ENCODE measurements around the gene TBC1D22A. TPM values are rescaled to one million over a fixed set of nuclear protein-coding genes. Genes with fewer than 3 reads are reported as not detected.

Gene TBC1D22A
- polyA plus RNA-seq, 1 donor (not counting 4 experiments of a cell fraction or from before 2014, with no cell fraction given) = 20.9 TPM

DNA sequence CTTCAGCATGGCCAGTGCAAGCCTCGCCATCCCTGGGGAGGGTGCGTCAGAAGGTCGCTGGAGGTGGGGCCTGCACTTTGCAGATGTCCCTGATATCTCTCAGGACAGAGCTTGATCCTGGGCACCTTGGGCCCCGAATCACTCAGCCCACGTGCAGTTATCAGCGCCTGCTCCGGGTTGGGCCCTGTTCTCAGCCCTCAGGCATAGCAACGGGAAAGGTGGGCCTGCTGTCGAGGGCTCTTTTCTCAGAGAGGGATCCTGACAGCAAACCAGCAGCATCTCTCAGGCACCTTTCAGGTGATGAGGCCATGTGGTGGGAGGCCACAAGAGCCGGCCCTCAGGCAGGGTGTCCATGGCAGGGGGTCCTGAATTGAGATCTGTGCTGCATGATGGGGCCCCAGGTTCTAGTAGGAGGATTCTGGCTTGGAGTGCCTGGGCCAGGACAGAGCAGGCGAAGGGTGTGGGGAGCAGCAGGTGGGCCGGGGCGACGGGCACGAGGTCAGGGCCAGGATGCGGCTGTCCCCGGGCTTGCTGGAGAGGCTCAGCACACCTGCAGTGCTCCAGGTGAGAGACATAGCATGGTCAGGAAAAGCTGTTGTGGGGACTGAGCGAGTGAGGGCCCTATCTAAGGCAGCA is 280.5 kb downstream of the TBC1D22A start:
- H3K27me3 ChIP-seq (ENCODE audit: control insufficient read depth, extremely low read depth, insufficient read depth, low read length) = no peaks in the 10 kb centered on the region
- FAIRE-seq (no peak), DNase-seq (ENCODE audit: low read depth, low spot score) (no peak)
- H3K9me1 ChIP-seq (ENCODE audit: control insufficient read depth, extremely low read depth, insufficient read depth, low read length) = no peaks in the 10 kb centered on the region
- dilution Hi-C loops (cut with MboI; ENCODE audit: extremely low pct_ligation_motif_present, low sequenced_read_pairs) = no loop called here
- TF ChIP-seq, protein P1, sequence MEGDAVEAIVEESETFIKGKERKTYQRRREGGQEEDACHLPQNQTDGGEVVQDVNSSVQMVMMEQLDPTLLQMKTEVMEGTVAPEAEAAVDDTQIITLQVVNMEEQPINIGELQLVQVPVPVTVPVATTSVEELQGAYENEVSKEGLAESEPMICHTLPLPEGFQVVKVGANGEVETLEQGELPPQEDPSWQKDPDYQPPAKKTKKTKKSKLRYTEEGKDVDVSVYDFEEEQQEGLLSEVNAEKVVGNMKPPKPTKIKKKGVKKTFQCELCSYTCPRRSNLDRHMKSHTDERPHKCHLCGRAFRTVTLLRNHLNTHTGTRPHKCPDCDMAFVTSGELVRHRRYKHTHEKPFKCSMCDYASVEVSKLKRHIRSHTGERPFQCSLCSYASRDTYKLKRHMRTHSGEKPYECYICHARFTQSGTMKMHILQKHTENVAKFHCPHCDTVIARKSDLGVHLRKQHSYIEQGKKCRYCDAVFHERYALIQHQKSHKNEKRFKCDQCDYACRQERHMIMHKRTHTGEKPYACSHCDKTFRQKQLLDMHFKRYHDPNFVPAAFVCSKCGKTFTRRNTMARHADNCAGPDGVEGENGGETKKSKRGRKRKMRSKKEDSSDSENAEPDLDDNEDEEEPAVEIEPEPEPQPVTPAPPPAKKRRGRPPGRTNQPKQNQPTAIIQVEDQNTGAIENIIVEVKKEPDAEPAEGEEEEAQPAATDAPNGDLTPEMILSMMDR (optimal IDR thresholded peaks at IDR 0.05 in 1 of 3, IDR thresholded peaks at IDR 0.05 in 1 of 3, conservative IDR thresholded peaks at IDR 0.05 in 1 of 3; ENCODE audit: extremely low read depth in 1 of 3, insufficient read depth in 2 of 3, low read length in 3 of 3) = no peak
- TF ChIP-seq EZH2 (IDR thresholded peaks at IDR 0.05; ENCODE audit: low read length) = no peak
- H3K27ac ChIP-seq (ENCODE audit: control insufficient read depth, insufficient read depth, low read length) = no peak overlapping the region
- H3K4me3 ChIP-seq (ENCODE audit: control insufficient read depth in 2 of 3, extremely low read depth in 1 of 3, insufficient read depth in 2 of 3, low read depth in 1 of 3, low read length in 3 of 3) = no peak overlapping the region
- peaks cover 0 to 4% of the 10 kb centered on the region in 2 experiments for H3K36me3 ChIP-seq (ENCODE audit: control insufficient read depth in 2 of 2, extremely low read depth in 1 of 2, insufficient read depth in 2 of 2, low read length in 2 of 2)
- no peak overlapping the region for H3K9ac ChIP-seq (ENCODE audit: control insufficient read depth, extremely low read depth, insufficient read depth, low read length)
- peaks cover 5% of the 10 kb centered on the region for H3K4me1 ChIP-seq (ENCODE audit: control insufficient read depth, extremely low read depth, insufficient read depth, low read length)
- no peaks in the 10 kb centered on the region for H3K9me3 ChIP-seq (ENCODE audit: control insufficient read depth, low read depth, low read length)
- H3K79me2 ChIP-seq (ENCODE audit: control insufficient read depth, insufficient read depth, low read length) = no peaks in the 10 kb centered on the region
- H4K20me1 ChIP-seq (ENCODE audit: control insufficient read depth, extremely low read depth, insufficient read depth, low read length) = no peaks in the 10 kb centered on the region
- no peak overlapping the region for H2AFZ ChIP-seq (ENCODE audit: control insufficient read depth, low read length)
- H3K4me2 ChIP-seq (ENCODE audit: control insufficient read depth, extremely low read depth, insufficient read depth, low read depth, low read length) = no peak overlapping the region

DNA sequence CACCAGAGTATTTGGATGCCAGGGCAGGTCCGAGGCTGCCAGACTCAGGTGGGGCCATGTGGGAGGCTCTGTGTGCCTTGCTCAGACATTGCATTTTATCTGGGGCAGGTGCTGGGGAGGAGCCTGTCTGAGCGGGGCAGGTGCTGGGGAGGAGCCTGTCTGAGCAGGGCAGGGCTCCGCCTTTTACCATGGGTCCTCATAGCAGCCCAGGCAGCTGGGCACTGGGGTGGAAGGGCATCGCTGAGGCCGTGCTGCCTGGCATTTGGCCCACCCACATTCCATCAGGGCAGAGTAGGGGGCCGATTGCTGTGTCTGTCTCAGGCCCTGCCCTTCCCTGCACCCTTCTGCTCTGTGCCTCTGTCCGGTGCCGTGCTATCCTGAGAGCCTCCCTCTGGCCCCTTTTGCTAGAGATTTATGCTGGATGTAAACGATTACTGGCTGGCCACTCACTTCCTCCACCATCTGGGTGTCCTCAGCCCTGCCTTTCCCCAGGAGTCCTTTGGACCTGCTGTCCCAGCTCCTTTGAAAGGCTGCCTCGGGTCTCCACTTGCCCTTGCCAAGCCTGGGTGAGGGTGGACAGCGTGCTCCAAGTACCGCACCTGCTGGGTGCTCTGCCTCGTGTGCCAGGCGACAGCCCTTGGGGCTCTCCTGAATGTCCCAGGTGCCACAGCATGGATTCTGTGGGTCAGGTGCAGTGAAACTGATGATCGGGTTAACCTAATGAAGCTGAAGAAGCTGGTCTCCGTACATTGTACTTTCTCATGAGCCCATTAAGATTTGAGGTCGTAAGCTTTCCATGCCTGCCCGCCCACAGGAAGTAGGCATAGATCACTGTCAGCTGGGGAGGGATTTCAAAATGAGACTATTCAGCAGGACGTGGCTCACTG is 281.6 kb downstream of the TBC1D22A start:
- Histone ChIP-seq H2AFZ (ENCODE audit: control insufficient read depth, low read length) (no peak overlapping the region), H3K79me2 (ENCODE audit: control insufficient read depth, insufficient read depth, low read length) (no peaks in the 10 kb centered on the region), H3K36me3 (ENCODE audit: control insufficient read depth in 2 of 2, extremely low read depth in 1 of 2, insufficient read depth in 2 of 2, low read length in 2 of 2) (peaks cover 0 to 4% of the 10 kb centered on the region in 2 experiments), H3K4me3 (ENCODE audit: control insufficient read depth in 2 of 3, extremely low read depth in 1 of 3, insufficient read depth in 2 of 3, low read depth in 1 of 3, low read length in 3 of 3) (no peak overlapping the region), H3K9ac (ENCODE audit: control insufficient read depth, extremely low read depth, insufficient read depth, low read length) (no peak overlapping the region), H3K9me1 (ENCODE audit: control insufficient read depth, extremely low read depth, insufficient read depth, low read length) (no peaks in the 10 kb centered on the region), H3K9me3 (ENCODE audit: control insufficient read depth, low read depth, low read length) (no peaks in the 10 kb centered on the region), H3K4me2 (ENCODE audit: control insufficient read depth, extremely low read depth, insufficient read depth, low read depth, low read length) (no peak overlapping the region), H3K4me1 (ENCODE audit: control insufficient read depth, extremely low read depth, insufficient read depth, low read length) (peaks cover 5% of the 10 kb centered on the region), H3K27ac (ENCODE audit: control insufficient read depth, insufficient read depth, low read length) (no peak overlapping the region), H4K20me1 (ENCODE audit: control insufficient read depth, extremely low read depth, insufficient read depth, low read length) (no peaks in the 10 kb centered on the region), H3K27me3 (ENCODE audit: control insufficient read depth, extremely low read depth, insufficient read depth, low read length) (no peaks in the 10 kb centered on the region)
- TF ChIP-seq, protein P1 (optimal IDR thresholded peaks at IDR 0.05 in 1 of 3, IDR thresholded peaks at IDR 0.05 in 1 of 3, conservative IDR thresholded peaks at IDR 0.05 in 1 of 3; ENCODE audit: extremely low read depth in 1 of 3, insufficient read depth in 2 of 3, low read length in 3 of 3) = no peak
- no peak for TF ChIP-seq EZH2 (IDR thresholded peaks at IDR 0.05; ENCODE audit: low read length)
- DNase-seq (ENCODE audit: low read depth, low spot score) = no peak
- no peak for FAIRE-seq
- dilution Hi-C loops (cut with MboI; ENCODE audit: extremely low pct_ligation_motif_present, low sequenced_read_pairs) = no loop called here

All from keratinocyte (primary cell).